MV-4-11 (cell line): ENCODE data around the gene AUP1.
A peak's percentile ranks its signal among the peaks of the same experiment; 100 is the strongest.

Experiments
- DNase-seq: peaks from one replicate; lab custom pipeline; 2025; lab: John Stamatoyannopoulos, UW

AUP1 gene

GRCh38 chr2:74535440-74535965 is 6.0 kb upstream of the AUP1 start:
- DNase-seq: no peak

DNA sequence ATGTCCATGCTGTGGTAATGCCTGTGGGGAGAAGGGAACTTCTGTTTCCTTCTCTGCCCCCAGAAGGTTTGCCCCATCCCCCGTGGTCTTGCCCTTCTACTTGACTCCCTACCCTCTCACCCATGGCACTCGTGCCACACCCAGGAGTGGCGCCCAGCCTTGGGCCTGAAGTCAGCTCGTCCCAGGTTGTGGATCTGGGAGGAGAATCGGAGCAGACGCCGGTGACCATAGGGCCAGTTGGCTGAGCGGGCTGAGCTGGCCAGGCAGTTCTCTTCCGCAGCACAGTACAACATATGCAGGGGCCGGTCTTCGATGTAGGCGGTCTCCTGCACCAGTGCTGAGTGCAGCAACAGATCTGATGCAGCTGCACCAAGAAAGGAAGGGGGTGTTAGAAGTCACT is 4.9 kb upstream of the AUP1 start:
- DNase-seq: no peak

DNA sequence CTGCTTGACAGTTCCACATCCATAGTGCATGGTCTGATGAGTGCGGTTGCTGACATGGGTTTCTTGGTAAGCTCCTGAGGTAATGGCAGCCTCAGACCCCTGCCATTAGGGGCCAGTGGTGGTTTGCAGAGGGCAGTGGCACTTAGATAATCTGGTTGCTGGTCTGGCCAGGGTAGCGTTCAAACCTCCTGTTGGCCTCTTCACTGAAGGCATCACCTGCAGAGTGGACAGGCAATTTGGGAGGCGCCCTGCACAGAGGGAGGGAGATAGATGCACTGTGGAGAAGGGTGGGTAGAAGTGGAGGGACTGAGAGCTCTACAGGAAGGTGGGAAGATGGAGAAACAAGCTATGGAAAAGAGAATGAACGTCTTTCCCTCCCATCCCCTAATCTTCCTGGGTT is 4.0 kb upstream of the AUP1 start:
- no peak for DNase-seq

GRCh38 chr2:74532222-74532621 is 2.7 kb upstream of the AUP1 start:
- peak; percentile 68 for DNase-seq

- no peak for DNase-seq
Measured at GRCh38 chr2:74531666-74532065, 2.2 kb upstream of the AUP1 start.

DNA sequence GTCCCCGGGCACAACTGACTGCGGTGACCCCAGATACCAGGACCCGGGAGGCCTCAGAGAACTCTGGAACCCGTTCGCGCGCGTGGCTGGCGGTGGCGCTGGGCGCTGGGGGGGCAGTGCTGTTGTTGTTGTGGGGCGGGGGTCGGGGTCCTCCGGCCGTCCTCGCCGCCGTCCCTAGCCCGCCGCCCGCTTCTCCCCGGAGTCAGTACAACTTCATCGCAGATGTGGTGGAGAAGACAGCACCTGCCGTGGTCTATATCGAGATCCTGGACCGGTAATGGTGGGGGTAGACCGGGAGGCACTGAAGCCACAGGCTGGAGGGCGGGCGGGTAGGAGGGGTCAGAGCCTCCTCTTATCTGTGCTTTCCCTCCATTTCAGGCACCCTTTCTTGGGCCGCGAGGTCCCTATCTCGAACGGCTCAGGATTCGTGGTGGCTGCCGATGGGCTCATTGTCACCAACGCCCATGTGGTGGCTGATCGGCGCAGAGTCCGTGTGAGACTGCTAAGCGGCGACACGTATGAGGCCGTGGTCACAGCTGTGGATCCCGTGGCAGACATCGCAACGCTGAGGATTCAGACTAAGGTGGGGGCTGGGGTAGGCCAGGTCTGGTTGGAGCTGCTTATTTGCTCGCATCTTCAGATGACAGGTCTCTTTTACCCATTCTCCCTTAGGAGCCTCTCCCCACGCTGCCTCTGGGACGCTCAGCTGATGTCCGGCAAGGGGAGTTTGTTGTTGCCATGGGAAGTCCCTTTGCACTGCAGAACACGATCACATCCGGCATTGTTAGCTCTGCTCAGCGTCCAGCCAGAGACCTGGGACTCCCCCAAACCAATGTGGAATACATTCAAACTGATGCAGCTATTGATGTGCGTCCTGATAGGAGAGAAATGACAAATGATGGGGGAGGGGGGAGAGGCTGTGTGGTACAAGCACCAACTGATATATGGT is 1.0 kb upstream of the AUP1 start:
- peak; percentile 33 for DNase-seq

- no peak for DNase-seq
Measured at GRCh38 chr2:74528600-74529356, 728 bp downstream of the AUP1 start.

GRCh38 chr2:74527741-74528140 is 1.8 kb downstream of the AUP1 start:
- DNase-seq: no peak

- no peak for DNase-seq
Measured at GRCh38 chr2:74526649-74527230, 2.8 kb downstream of the AUP1 start.

DNA sequence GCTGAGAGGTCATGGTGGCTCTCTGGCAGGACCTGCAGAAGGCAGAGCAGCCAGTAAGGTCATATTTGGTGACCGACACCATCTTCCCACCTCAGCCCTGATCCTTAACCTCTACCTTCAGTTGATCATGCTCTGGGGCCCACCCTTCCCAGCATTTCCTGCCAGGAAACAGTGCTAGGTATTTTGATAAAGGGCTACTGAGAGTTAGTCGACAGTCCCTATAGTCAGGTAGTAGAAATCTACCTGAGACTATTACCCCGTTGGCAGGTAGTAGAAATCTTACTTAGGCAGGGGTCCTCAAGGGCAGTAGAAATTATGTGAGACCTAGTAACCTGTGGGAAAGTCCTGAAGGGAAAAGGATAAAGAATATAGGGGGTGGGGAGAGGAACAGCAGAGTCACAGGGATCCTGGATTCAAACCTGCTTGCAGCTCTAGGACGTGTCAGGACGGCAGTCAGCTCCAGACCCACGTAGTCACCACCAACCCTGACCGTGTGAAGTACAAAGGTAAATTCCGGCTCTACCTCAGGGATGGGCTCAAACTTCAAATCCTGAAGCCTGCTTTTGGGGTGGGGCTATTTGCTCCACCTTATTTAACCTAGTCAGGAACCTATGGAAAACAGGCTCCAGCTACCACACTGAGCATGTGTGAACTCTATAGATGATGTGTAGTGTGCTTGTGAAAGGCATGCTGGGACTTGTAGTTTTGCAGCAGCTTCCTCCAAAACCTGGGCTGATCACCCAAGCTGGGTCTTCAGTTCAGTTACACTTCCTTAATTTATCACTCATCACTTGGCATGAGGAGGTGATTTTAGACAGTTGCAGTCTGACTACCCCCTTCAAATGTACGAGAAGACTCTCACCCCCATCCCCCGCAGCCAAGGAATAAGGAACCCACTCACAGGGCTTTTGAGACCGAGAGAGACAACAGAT is 3.5 kb downstream of the AUP1 start, which contains the start of gene DQX1:
DQX1 (minus strand) TSS at position 515 of the 932 bp plus-strand sequence; CDS start at position 13, 502 bp downstream.
- peak; percentile 98 for DNase-seq

DNA sequence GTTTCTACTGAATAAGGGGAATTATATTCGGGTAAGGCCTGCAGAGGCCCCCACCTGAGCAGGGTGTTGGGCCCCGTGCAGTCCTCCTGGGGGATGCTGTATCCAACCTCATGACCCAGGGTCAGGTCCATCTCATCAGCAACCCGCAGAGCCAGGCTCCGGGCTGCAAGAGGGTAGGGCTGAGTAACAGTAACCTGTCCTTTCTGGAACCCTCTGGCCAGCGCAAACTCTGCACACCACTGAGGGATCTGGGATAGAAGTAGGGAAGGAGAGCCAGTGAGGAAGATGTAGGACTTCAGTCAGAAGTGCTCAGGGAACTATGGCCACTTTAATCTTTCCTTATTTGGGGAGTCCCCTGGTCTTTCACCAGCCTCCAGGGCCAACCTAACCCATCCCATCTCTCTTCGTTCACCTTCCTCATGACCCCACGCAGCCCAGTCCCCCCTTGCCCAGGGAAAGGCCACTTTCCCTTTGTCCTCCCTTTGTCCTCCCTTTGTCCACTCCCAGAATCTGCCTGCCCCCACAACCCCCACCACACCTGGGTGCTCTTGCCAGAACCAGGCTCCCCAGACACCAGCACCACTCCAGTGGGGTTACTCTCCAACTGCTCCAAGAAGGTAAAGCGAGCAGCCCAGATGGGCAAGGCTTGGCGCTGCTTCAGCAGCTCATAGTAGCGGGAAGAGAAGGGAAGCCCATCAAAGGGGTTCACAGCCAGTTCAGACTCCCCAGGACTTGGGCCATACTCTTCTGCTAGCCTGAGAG is 4.4 kb downstream of the AUP1 start:
- no peak for DNase-seq

DNA sequence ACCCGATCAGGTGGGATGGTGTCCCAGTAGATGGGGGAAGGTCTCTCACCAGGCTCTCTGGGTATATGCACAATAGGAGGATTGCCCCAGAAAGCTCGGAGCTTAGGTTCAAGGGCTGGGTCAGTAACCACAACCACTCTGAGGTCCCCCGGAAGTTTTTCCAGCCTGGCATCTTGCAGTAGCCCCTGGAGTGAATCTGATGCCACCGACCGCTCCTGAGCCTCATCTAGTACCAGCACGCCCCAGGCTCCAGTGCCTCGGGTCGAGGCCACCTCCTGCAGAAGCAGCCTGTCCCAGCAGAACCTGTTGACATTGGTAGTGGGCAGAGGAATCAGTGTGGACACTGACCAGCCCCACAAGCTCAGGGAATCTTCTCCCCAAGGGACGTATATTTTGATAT is 5.5 kb downstream of the AUP1 start:
- no peak for DNase-seq

- no peak for DNase-seq
Measured at GRCh38 chr2:74522516-74522915, 7.0 kb downstream of the AUP1 start.

- DNase-seq: no peak
Measured at GRCh38 chr2:74516650-74517049, 12.9 kb downstream of the AUP1 start.

DNA sequence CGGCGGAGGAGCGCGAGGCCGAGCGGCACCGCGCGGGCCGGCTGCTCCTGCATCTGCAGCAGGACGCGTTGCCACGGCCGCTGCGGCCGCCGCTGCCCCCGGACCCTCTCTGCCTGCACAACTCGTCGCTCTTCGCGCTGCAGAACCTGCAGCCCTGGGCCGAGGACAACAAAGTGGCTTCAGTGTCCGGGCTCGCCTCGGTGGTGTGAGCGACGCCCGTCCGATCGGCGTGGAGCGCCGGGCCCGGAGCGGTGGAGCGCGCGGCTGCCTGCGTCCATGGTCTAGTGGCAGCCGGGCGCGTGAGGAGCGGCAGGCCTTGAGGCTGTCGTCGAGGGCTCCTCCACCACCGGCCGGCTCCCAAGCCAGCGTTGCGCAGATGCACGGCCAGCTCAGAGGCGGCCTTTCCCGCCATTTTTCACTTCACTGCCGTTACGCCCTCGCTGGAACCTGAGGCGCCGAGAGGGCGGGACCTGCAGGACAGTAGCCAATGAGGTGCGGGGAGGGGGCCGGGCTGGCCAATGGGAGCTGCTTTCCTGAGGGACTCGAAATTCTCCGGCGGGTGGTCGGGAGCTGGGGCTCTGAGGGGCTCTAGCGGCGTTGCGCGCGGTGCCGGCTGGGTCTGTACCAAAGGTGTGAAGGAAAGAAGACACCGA is 13.4 kb downstream of the AUP1 start:
- DNase-seq: no peak

- DNase-seq: no peak
Measured at GRCh38 chr2:74515271-74515980, 14.1 kb downstream of the AUP1 start.

GRCh38 chr2:74514368-74515270 is 14.9 kb downstream of the AUP1 start, which contains the start of gene TLX2:
Gene TLX2, plus strand, starts transcription at chr2:74514450. Its CDS starts 357 bp downstream, at chr2:74514807.
- no peak for DNase-seq
